ENCODE results near the gene DDX47.

Gene DDX47

GRCh38 chr12:12794686-12795085 lies 18.5 kb upstream of the DDX47 start:
- no peak for ATAC-seq
- TF ChIP-seq CSRNP3 (CRISPR knock-in tag; IDR thresholded peaks at IDR 0.05) (no peak), ISL1 (CRISPR knock-in tag; IDR thresholded peaks at IDR 0.05) (no peak), ZFP3 (CRISPR knock-in tag; IDR thresholded peaks at IDR 0.05) (no peak)

GRCh38 chr12:12796171-12796570 lies 17.0 kb upstream of the DDX47 start:
- TF ChIP-seq PPARA (CRISPR knock-in tag; IDR thresholded peaks at IDR 0.05; ENCODE audit: borderline replicate concordance) = no peak
- TF ChIP-seq ARNTL (CRISPR knock-in tag; IDR thresholded peaks at IDR 0.05; ENCODE audit: borderline replicate concordance, low read depth) = no peak
- TF ChIP-seq ZNF565 (CRISPR knock-in tag; conservative IDR thresholded peaks at IDR 0.05; ENCODE audit: low read depth) = no peak
- TF ChIP-seq TCF4 (CRISPR knock-in tag; IDR thresholded peaks at IDR 0.05; ENCODE audit: borderline replicate concordance) = no peak
- no peak for ATAC-seq

- TF ChIP-seq ZFP3 (CRISPR knock-in tag; IDR thresholded peaks at IDR 0.05) (no peak), TCF4 (CRISPR knock-in tag; IDR thresholded peaks at IDR 0.05; ENCODE audit: borderline replicate concordance) (no peak), OSR1 (CRISPR knock-in tag; IDR thresholded peaks at IDR 0.05) (no peak), ZC3H10 (CRISPR knock-in tag; IDR thresholded peaks at IDR 0.05) (no peak)
- ATAC-seq = no peak
Observed at GRCh38 chr12:12796928-12797793, 16.0 kb upstream of the DDX47 start.

GRCh38 chr12:12797794-12798152 lies 15.4 kb upstream of the DDX47 start:
- no peak for ATAC-seq
- TF ChIP-seq ISL1 (CRISPR knock-in tag; IDR thresholded peaks at IDR 0.05) = no peak
- no peak for TF ChIP-seq GLIS3 (CRISPR knock-in tag; IDR thresholded peaks at IDR 0.05)
- no peak for TF ChIP-seq CREB5 (CRISPR knock-in tag; IDR thresholded peaks at IDR 0.05; ENCODE audit: low read depth)
- no peak for TF ChIP-seq PATZ1 (CRISPR knock-in tag; IDR thresholded peaks at IDR 0.05; ENCODE audit: borderline replicate concordance)
- TF ChIP-seq BACH2 (CRISPR knock-in tag; IDR thresholded peaks at IDR 0.05; ENCODE audit: borderline replicate concordance) = no peak
- no peak for TF ChIP-seq ARNTL (CRISPR knock-in tag; IDR thresholded peaks at IDR 0.05; ENCODE audit: borderline replicate concordance, low read depth)
- TF ChIP-seq TOX (CRISPR knock-in tag; IDR thresholded peaks at IDR 0.05; ENCODE audit: borderline replicate concordance) = no peak
- TF ChIP-seq PPARA (CRISPR knock-in tag; IDR thresholded peaks at IDR 0.05; ENCODE audit: borderline replicate concordance) = no peak
- TF ChIP-seq ZFP3 (CRISPR knock-in tag; IDR thresholded peaks at IDR 0.05) = no peak
- no peak for TF ChIP-seq ZNF70 (CRISPR knock-in tag; IDR thresholded peaks at IDR 0.05)
- TF ChIP-seq OSR1 (CRISPR knock-in tag; IDR thresholded peaks at IDR 0.05) = no peak
- no peak for TF ChIP-seq ZNF8 (CRISPR knock-in tag; IDR thresholded peaks at IDR 0.05)
- TF ChIP-seq TCF4 (CRISPR knock-in tag; IDR thresholded peaks at IDR 0.05; ENCODE audit: borderline replicate concordance) = no peak
- TF ChIP-seq POU6F1 (CRISPR knock-in tag; IDR thresholded peaks at IDR 0.05; ENCODE audit: borderline replicate concordance, low read depth) = no peak
- TF ChIP-seq CSRNP3 (CRISPR knock-in tag; IDR thresholded peaks at IDR 0.05) = no peak
- TF ChIP-seq ZC3H10 (CRISPR knock-in tag; IDR thresholded peaks at IDR 0.05) = no peak
